Measurements from ENCODE around the gene TMEM170B.
"Not testable (repeated sequence)": the region's sequence is repeated elsewhere in the genome, so short reads cannot be mapped to it uniquely, and the experiment has no call there.

The TMEM170B gene

GRCh38 chr6:11532097-11532496 lies 5.5 kb upstream of the TMEM170B start:
- DNase-seq = no peak

DNA sequence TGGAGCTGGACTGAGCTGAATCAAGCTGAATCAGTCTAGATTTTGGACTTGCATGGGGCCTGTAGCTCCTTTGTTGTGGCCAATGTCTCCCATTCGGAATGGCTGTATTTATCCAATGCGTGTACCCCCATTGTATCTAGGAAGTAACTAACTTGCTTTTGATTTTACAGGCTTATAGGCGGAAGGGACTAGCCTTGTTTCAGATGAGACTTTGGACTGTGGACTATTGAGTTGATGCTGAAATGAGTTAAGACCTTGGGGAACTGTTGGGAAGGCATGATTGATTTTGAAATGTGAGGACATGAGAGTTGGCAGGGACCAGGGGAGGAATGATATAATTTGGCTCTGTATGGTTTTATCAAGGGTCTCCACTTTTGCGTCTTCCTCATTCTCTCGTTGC lies 3.0 kb upstream of the TMEM170B start:
- DNase-seq = no peak

GRCh38 chr6:11535801-11536230 lies 1.7 kb upstream of the TMEM170B start:
- DNase-seq = no peak

GRCh38 chr6:11536795-11537194 lies 754 bp upstream of the TMEM170B start:
- DNase-seq = peak; percentile 10 to 38

DNA sequence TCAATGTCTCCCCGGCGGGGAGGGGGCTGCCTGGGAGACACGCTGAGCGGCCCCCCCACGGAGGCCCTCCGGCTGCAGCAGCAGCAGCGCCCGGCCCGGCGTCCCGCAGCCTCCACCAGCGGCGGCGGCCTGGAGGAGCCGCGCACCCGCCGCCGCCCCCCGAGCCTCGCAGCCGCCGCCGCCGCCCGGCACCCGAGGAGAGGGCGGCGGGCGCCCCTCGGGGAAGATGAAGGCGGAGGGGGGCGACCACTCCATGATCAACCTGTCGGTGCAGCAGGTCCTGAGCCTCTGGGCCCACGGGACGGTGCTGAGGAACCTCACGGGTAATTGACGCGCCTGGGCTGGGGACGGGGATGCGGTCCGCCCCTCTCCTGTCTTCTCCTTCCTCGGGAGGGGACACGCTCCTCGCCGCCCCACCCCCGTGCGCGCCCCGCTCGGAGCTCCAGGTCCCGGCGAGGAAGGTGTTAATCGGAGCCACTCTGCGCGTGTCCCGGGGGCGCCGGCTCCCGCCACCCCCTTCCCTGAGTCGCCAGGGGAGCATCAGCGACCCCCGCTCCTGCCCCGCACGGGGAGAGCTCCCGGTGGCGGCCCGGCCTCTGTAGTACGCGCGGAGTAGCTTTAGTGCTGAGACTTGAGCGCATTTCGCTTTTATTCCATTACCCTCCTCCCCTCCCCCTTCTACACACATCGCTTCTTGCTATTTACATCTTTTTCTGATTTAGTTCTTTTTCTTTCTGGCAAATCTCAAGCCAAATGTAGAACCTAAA lies 686 bp downstream of the TMEM170B start:
- peak; percentile 13 to 45 for DNase-seq

DNA sequence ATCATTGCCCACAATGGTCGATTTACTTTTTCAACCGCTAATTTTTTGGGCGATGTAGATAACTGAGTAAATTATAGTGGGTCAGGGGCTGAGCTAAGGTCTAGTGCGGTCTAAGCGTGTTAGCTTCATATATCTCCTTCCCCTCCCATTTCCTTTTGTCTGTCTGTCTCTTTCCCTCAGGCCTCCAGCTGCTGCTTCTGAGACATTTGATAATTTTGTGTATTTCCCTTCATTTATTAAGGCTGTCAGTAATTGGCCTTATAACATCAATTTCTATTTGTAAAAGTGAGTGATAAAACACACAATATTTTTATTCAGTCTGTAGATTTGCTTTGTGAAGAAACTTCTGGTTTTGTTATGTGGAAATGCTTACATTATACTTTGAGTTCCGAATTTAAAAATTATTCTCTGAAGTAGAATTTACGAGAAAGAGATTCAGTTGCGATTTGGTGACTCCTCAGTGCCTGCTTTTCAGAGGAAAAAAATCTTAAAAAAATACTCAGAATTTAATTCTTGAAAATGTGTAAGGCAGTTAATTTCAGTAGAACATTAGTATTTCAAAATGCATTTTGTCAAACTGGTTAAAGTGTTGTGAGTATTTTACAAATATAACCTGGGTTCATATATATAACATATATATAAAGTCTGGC lies 1.4 kb downstream of the TMEM170B start:
- DNase-seq = peak in 1 of 2 experiments; percentile 40

GRCh38 chr6:11542863-11543262 lies 5.3 kb downstream of the TMEM170B start:
- DNase-seq = no peak

DNA sequence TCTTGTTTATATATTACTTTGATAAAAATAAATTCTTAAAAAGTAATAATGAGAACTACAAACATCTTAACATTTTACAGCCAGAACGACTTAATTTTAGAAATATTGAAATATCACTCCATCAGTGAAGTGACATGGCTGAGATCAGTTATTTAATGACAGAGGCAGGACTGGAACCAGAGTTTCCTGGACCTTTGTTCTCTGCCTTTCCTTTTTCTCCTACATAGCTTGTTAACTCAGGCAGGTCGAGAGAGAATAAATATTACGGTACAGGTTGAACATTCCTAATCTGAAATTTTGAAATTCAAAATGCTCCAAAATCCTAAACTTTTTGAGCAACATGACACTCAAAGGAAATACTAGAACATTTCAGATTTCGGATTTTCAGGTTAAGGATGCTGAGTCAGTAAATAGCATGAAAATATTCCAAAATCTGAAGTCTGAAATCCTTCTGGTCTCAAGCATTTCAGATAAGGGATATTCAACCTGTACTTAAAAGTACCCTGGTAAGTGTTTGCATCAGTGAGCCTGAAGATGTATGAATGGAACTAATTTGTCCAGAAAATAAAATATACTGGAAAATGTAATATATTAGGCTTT lies 6.5 kb downstream of the TMEM170B start:
- DNase-seq = no peak

DNA sequence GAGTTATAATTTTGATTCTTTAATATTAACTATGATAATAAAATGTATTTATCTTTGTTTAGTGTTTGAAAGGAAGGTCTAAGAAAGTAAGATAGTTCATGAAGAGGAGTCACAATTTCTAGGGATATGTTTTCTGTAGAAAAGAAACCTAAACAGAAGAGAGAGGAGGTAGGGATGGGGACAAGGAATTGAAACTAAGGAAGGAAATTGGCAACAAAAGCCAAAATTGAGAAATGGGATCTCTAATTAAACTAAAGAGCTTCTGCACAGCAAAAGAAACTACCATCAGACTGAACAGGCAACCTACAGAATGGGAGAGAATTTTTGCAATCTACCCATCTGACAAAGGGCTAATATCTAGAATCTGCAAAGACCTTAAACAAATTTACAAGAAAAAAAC lies 10.3 kb downstream of the TMEM170B start:
- not testable (repeated sequence) for DNase-seq

GRCh38 chr6:11548578-11548977 lies 11.0 kb downstream of the TMEM170B start:
- not testable (repeated sequence) for DNase-seq

- DNase-seq = no peak
Measured at GRCh38 chr6:11551053-11551452, 13.5 kb downstream of the TMEM170B start.

GRCh38 chr6:11552442-11552841 lies 14.9 kb downstream of the TMEM170B start:
- DNase-seq = no peak

DNA sequence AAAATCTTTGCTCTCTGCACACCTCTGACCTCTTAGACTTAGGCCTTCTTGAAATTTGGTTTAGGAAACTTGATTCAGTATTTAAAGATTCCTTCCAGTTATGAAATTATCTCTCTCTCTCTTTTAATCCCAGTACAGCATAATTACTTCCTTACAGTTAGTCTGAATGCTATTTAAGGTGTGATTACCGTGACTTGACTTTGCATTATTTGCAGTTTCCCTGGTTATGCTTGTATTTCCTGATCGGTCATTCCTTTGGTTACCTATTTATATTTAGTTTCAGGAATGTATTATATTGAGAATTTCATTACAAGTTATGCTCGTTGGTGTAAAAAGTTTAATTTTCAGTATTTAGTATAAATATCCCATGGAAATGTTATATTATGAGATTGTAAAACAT lies 16.3 kb downstream of the TMEM170B start:
- DNase-seq = no peak

DNA sequence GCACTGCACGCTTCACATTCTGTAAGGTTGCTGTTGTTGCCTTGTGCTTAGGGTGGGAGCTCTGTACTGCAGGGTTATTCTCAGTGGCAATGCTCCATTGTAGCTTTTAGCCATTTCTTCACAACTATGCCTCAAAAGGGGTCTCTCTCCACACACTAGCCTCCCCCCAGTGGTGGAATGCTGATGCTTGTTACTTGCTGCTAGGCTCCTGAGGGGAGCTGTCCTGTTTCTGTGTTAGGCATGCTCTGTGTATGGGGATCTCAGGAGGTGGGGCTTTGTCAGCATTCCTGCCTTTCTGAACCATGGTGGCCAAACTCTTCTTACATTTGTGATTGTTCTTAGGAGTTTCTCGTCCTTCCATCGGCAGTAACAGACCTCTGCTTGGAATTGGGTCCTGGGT lies 18.8 kb downstream of the TMEM170B start:
- DNase-seq = no peak

DNA sequence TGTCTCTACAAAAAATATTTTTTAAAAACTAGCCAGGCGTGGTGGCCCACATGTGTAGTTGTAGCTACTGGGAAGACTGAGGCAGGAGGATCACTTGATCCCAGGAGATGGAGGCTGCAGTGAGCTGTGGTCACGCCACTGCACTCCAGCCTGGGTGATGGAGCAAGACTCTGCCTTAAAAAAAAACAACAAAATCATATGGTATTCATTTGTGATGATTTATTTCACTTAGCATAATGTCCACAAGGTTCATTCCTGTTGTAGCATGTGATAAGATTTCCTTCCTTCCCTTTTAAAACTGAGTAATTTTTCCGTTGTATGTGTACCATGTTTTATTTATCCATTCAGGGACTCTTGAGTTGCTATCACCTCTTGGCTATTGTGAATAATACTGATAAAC lies 26.2 kb downstream of the TMEM170B start:
- DNase-seq = no peak

GRCh38 chr6:11566609-11567008 lies 29.1 kb downstream of the TMEM170B start:
- DNase-seq = no peak

- no peak for DNase-seq
Measured at GRCh38 chr6:11571073-11571472, 33.5 kb downstream of the TMEM170B start.

GRCh38 chr6:11575408-11576033 lies 38.0 kb downstream of the TMEM170B start:
- peak; percentile 46 to 63 for DNase-seq

GRCh38 chr6:11580686-11581405 lies 43.3 kb downstream of the TMEM170B start:
- no peak for DNase-seq

GRCh38 chr6:11584244-11584643 lies 46.7 kb downstream of the TMEM170B start:
- no peak for DNase-seq

DNA sequence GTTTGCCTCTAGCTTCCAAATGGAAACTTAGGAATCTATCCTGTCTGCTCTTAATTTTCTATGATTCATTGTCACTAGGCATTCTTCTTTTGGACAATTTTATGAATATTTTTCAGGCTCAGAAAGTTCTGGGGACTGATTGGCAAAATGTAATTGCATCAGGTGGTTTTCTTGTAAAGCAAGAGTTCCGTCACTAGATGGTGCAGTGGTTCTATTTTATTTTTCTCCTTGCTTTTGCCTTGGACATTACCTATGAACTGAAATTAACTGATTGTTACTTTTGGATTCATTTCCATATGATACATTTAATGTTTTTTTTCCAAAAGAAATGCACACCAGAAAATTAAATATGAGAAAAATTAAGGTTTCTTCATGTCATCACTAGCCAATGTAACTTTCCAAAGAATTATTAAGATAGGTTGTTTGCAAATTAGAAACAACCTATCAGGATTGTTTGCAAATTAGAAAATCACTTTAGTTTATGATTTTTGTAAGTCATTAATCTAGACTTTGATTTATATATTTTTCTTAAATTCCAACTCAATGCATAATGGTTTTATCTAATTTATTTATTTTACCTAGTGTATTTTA lies 48.0 kb downstream of the TMEM170B start:
- peak; percentile 31 to 47 for DNase-seq

- no peak for DNase-seq
Measured at GRCh38 chr6:11586117-11586516, 48.6 kb downstream of the TMEM170B start.

DNA sequence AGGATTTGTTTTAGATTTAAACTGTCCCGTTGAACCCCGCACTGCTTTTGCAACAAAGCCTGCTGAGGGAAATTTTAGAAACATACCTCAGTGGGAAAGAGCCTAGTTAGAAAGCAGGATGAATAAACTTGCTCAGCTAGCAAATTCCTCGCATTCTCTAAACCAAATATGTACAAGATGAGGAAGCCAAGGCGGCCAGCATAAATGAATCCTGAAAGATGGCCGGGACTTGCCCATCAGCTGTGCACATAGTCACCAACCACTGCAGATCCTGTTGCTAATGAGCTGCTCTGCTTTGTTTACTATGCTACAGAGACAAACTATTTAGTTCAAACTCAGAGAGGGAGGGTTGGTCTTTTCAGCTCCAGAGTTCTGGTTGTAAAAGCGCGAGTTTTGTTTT lies 49.0 kb downstream of the TMEM170B start:
- DNase-seq = no peak

Measured in NCI-H2081 (cell line).